ENCODE measurements around the gene TNFRSF1A.

The TNFRSF1A gene

GRCh38 chr12:6376870-6377666 lies 35.2 kb upstream of the TNFRSF1A start:
- no peaks in the 10 kb centered on the region for H3K79me2 ChIP-seq (ENCODE audit: insufficient read depth, low read length)
- no peaks in the 10 kb centered on the region for H3F3A ChIP-seq (ENCODE audit: insufficient read depth)
- H2AFZ ChIP-seq (ENCODE audit: low read depth, low read length, severe bottlenecking), result no peak overlapping the region
- no peaks in the 10 kb centered on the region for H3K27me3 ChIP-seq (ENCODE audit: low read length)
- H3K4me3 ChIP-seq (ENCODE audit: insufficient read depth, low read length, poor library complexity, severe bottlenecking), result no peak overlapping the region
- H3K36me3 ChIP-seq (ENCODE audit: low read length), result no peaks in the 10 kb centered on the region
- TF ChIP-seq EZH2phosphoT487 (conservative IDR thresholded peaks at IDR 0.05; ENCODE audit: low read length), result no peak
- TF ChIP-seq, protein P1, sequence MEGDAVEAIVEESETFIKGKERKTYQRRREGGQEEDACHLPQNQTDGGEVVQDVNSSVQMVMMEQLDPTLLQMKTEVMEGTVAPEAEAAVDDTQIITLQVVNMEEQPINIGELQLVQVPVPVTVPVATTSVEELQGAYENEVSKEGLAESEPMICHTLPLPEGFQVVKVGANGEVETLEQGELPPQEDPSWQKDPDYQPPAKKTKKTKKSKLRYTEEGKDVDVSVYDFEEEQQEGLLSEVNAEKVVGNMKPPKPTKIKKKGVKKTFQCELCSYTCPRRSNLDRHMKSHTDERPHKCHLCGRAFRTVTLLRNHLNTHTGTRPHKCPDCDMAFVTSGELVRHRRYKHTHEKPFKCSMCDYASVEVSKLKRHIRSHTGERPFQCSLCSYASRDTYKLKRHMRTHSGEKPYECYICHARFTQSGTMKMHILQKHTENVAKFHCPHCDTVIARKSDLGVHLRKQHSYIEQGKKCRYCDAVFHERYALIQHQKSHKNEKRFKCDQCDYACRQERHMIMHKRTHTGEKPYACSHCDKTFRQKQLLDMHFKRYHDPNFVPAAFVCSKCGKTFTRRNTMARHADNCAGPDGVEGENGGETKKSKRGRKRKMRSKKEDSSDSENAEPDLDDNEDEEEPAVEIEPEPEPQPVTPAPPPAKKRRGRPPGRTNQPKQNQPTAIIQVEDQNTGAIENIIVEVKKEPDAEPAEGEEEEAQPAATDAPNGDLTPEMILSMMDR (IDR thresholded peaks at IDR 0.05; ENCODE audit: insufficient read depth, low read length, poor library complexity, severe bottlenecking), result no peak
- H3K9me2 ChIP-seq (replicated peaks; ENCODE audit: insufficient read depth, low read length), result no peaks in the 10 kb centered on the region
- H3K4me2 ChIP-seq (ENCODE audit: low read depth, low read length, poor library complexity, severe bottlenecking), result no peak overlapping the region
- no peaks in the 10 kb centered on the region for H3K9me3 ChIP-seq (ENCODE audit: insufficient read depth, low read length)
- H4K20me1 ChIP-seq (ENCODE audit: low read depth, low read length), result no peaks in the 10 kb centered on the region
- no peak overlapping the region for H3K9ac ChIP-seq (ENCODE audit: low read length)
- H3K27ac ChIP-seq (ENCODE audit: low read depth, low read length), result no peak overlapping the region

- Histone ChIP-seq H3K79me2 (ENCODE audit: insufficient read depth, low read length) (no peaks in the 10 kb centered on the region), H4K20me1 (ENCODE audit: low read depth, low read length) (no peaks in the 10 kb centered on the region), H3K27me3 (ENCODE audit: low read length) (no peaks in the 10 kb centered on the region), H2AFZ (ENCODE audit: low read depth, low read length, severe bottlenecking) (no peak overlapping the region), H3K27ac (ENCODE audit: low read depth, low read length) (no peak overlapping the region), H3K9ac (ENCODE audit: low read length) (no peak overlapping the region), H3K36me3 (ENCODE audit: low read length) (no peaks in the 10 kb centered on the region), H3F3A (ENCODE audit: insufficient read depth) (no peaks in the 10 kb centered on the region), H3K9me2 (replicated peaks; ENCODE audit: insufficient read depth, low read length) (no peaks in the 10 kb centered on the region), H3K4me2 (ENCODE audit: low read depth, low read length, poor library complexity, severe bottlenecking) (no peak overlapping the region), H3K9me3 (ENCODE audit: insufficient read depth, low read length) (no peaks in the 10 kb centered on the region), H3K4me3 (ENCODE audit: insufficient read depth, low read length, poor library complexity, severe bottlenecking) (no peak overlapping the region)
- TF ChIP-seq, protein P1 (IDR thresholded peaks at IDR 0.05; ENCODE audit: insufficient read depth, low read length, poor library complexity, severe bottlenecking), result no peak
- no peak for TF ChIP-seq EZH2phosphoT487 (conservative IDR thresholded peaks at IDR 0.05; ENCODE audit: low read length)
Observed at GRCh38 chr12:6376079-6376869, 34.4 kb upstream of the TNFRSF1A start.

GRCh38 chr12:6375269-6376078 lies 33.6 kb upstream of the TNFRSF1A start, which contains the start of gene SCNN1A:
SCNN1A (minus strand) TSS chr12:6375563; CDS start chr12:6374783, 780 bp downstream.
- Histone ChIP-seq H3K9ac (ENCODE audit: low read length) (no peak within 1 kb of the TSS), H3K4me2 (ENCODE audit: low read depth, low read length, poor library complexity, severe bottlenecking) (no peak within 1 kb of the TSS)

More at GRCh38 chr12:6375269-6376078, 33.6 kb upstream of the TNFRSF1A start, which contains the start of gene SCNN1A:
- no peak within 1 kb of the TSS for H3K27ac ChIP-seq (ENCODE audit: low read depth, low read length)
- H3K9me3 ChIP-seq (ENCODE audit: insufficient read depth, low read length), result no peaks in the 10 kb centered on the region
- no peaks in the 10 kb centered on the region for H3F3A ChIP-seq (ENCODE audit: insufficient read depth)
- no peaks in the 10 kb centered on the region for H4K20me1 ChIP-seq (ENCODE audit: low read depth, low read length)
- no peaks in the 10 kb centered on the region for H3K36me3 ChIP-seq (ENCODE audit: low read length)
- no peak within 1 kb of the TSS for H3K4me3 ChIP-seq (ENCODE audit: insufficient read depth, low read length, poor library complexity, severe bottlenecking)
- no peak within 1 kb of the TSS for H2AFZ ChIP-seq (ENCODE audit: low read depth, low read length, severe bottlenecking)
- no peaks in the 10 kb centered on the region for H3K79me2 ChIP-seq (ENCODE audit: insufficient read depth, low read length)
- H3K27me3 ChIP-seq (ENCODE audit: low read length), result no peaks in the 10 kb centered on the region
- no peaks in the 10 kb centered on the region for H3K9me2 ChIP-seq (replicated peaks; ENCODE audit: insufficient read depth, low read length)
- no peak for TF ChIP-seq EZH2phosphoT487 (conservative IDR thresholded peaks at IDR 0.05; ENCODE audit: low read length)
- TF ChIP-seq, protein P1 (IDR thresholded peaks at IDR 0.05; ENCODE audit: insufficient read depth, low read length, poor library complexity, severe bottlenecking), result no peak

Data from SU-DHL-6 (cell line).